Subcutaneous adipose tissue (tissue), 4 donors: ENCODE measurements around the gene DHX36. TPM values are rescaled to one million over a fixed set of nuclear protein-coding genes. Genes with fewer than 3 reads are reported as not detected.

Source experiments
- total RNA-seq, 4 donors: library from RNA; depleted of rRNA; stranded (reverse); fragments of >200 nt; gene quantifications; one replicate each; pipeline ENCODE4 v1.1.0, GENCODE V29; 2016
- TF ChIP-seq, protein P1 (sequence below): fragments of 450-650 bp; IDR thresholded peaks from one replicate; pipeline ENCODE4 v1.5.1; 2016; ENCODE audit warnings: low read depth, mild to moderate bottlenecking, control low read depth, antibody characterized with exemption, moderate library complexity

Gene DHX36, protein sequence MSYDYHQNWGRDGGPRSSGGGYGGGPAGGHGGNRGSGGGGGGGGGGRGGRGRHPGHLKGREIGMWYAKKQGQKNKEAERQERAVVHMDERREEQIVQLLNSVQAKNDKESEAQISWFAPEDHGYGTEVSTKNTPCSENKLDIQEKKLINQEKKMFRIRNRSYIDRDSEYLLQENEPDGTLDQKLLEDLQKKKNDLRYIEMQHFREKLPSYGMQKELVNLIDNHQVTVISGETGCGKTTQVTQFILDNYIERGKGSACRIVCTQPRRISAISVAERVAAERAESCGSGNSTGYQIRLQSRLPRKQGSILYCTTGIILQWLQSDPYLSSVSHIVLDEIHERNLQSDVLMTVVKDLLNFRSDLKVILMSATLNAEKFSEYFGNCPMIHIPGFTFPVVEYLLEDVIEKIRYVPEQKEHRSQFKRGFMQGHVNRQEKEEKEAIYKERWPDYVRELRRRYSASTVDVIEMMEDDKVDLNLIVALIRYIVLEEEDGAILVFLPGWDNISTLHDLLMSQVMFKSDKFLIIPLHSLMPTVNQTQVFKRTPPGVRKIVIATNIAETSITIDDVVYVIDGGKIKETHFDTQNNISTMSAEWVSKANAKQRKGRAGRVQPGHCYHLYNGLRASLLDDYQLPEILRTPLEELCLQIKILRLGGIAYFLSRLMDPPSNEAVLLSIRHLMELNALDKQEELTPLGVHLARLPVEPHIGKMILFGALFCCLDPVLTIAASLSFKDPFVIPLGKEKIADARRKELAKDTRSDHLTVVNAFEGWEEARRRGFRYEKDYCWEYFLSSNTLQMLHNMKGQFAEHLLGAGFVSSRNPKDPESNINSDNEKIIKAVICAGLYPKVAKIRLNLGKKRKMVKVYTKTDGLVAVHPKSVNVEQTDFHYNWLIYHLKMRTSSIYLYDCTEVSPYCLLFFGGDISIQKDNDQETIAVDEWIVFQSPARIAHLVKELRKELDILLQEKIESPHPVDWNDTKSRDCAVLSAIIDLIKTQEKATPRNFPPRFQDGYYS
- total RNA-seq, result 100 to 1,000 TPM in 1 of 4 donors, 10 to 100 TPM in 3; 59.2 to 103 (median 77.8) TPM

DNA sequence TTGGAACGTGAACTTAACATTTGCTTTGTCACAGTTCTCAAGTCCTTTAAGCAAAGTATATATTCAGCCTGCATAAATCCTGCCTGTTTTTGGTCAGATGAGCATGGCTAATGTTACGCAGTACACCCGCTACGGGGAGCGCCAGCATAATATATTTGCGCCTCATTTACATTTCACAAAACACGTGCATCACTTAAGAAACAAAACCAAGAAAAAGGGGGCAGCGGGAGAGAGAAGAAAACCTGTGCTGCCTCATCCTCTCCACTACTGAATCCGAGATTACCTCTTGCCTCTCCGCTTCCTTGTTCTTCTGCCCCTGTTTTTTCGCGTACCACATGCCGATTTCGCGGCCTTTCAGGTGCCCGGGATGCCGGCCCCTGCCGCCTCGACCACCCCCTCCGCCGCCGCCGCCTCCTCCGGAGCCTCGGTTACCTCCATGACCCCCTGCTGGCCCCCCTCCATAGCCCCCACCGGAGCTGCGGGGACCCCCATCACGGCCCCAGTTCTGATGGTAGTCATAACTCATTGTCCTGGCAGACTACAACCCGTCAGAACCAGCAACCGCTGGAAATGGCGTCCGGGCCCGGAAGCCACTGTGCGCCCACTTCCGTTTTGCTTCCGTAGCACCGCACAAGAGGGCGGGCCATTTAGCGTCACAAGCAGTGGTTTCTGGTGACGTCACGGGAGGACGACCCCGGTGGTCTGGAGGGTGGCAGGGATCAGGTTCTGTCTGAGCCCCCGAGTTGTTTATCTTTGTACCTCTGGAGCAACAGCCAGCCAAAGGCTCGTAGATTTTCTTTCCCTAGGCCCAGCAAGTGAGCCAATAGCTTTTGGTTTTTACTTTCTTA is at the start of gene DHX36:
TSS of gene DHX36 (minus strand) at position 597 of the 848 bp plus-strand sequence. CDS start at position 526, 71 bp downstream.
- TF ChIP-seq, protein P1, sequence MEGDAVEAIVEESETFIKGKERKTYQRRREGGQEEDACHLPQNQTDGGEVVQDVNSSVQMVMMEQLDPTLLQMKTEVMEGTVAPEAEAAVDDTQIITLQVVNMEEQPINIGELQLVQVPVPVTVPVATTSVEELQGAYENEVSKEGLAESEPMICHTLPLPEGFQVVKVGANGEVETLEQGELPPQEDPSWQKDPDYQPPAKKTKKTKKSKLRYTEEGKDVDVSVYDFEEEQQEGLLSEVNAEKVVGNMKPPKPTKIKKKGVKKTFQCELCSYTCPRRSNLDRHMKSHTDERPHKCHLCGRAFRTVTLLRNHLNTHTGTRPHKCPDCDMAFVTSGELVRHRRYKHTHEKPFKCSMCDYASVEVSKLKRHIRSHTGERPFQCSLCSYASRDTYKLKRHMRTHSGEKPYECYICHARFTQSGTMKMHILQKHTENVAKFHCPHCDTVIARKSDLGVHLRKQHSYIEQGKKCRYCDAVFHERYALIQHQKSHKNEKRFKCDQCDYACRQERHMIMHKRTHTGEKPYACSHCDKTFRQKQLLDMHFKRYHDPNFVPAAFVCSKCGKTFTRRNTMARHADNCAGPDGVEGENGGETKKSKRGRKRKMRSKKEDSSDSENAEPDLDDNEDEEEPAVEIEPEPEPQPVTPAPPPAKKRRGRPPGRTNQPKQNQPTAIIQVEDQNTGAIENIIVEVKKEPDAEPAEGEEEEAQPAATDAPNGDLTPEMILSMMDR, result no peak

DNA sequence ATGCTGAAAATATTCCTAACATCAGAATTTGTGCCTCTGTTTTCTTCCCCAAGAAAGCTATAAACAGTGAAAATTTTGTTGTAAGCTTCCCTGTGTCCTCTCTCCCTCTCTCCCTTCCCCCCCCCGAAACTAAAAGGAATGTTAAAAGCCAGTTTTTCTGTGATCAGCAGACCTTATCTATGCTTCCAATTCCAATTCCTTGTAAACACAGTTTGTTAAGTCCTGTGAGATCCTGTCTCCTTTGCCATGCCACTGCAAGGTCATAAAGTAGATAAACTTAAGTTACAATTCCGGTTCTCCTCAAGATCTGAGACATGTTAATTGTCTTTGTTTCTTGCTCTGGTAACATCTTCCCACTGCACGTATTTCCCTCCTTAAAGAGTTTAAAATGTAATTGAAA is 42.9 kb upstream of the DHX36 start:
- TF ChIP-seq, protein P1, result no peak

- TF ChIP-seq, protein P1, result no peak
These were observed 40.6 kb upstream of the DHX36 start for GRCh38 chr3:154364849-154365248.

- TF ChIP-seq, protein P1, result no peak
These were observed 36.8 kb upstream of the DHX36 start for GRCh38 chr3:154361099-154361498.

- TF ChIP-seq, protein P1, result no peak
These were observed 31.7 kb upstream of the DHX36 start for GRCh38 chr3:154356009-154356408.

- TF ChIP-seq, protein P1, result no peak
These were observed 24.9 kb upstream of the DHX36 start for GRCh38 chr3:154349223-154349622.
